NCI-H2171 (cell line): ENCODE results near the gene S100A8.

Experiments used
- DNase-seq: peaks from one replicate; lab custom pipeline; 2025; lab: John Stamatoyannopoulos, UW

The S100A8 gene

DNA sequence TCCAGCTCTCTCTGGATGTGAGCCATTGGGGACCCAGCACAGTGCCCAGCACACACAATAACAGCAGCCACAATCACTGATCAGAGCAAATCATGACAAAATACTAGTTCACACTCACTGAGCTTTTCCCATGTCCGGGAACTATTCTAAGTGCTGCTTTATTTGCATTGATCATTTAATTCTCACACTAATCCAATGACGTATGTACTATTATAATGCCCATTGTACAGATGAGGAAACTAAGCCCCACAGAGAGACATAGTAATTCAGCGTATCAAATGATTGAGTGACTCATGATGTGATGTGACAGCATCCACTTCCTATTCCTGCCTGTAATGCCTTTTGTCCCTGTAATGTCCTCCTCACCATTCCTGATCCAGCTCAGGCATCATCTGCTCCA lies 1.9 kb upstream of the S100A8 start:
- no peak for DNase-seq

DNA sequence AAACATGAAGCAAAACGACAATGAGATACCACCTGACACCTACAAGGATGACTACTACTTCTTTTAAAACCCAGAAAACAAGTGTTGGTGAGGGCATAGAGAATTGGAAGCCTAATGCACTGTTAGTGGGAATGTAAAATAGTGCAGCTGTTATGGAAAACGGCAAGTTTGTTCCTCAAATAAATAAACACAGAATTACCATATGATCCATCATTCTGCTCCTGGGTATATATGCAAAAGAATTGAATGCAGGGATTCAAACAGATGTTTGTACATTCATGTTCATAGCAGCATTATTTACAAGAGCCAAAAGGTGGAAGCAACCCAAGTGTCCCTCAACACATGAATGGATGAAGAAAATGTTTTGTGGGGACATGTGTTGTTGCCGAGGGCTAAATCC lies 1.4 kb upstream of the S100A8 start:
- DNase-seq = no peak

DNA sequence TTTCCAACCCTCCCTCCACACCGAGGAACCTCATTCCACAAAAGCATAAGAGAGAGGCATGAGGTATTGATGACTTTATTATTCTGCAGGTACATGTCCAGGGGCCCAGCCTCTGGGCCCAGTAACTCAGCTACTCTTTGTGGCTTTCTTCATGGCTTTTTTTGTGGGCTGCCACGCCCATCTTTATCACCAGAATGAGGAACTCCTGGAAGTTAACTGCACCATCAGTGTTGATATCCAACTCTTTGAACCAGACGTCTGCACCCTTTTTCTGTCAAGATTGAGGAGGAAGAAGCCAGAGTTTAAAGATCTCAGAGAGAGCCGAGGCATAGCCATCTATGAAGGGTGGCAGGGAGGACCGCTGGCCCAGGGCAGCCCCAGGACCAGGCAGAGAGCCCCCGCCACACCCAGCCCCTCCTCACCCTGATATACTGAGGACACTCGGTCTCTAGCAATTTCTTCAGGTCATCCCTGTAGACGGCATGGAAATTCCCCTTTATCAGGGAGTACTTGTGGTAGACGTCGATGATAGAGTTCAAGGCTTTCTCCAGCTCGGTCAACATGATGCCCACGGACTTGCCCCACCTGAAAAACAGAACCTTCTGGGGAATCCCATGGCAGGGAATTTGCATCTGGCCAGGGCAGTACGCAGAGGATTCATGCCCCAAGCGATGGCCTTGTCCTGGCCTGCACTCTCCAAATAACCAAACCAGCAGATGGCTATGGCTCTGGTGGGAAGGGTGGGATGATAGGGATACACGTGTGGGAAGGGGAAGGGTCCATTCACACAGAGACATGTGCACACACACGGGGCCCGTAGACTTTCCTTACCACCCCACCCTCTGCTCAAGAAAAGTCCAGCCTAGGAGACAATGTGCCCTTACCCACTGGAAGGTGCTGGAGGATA lies 647 bp downstream of the S100A8 start:
- no peak for DNase-seq

DNA sequence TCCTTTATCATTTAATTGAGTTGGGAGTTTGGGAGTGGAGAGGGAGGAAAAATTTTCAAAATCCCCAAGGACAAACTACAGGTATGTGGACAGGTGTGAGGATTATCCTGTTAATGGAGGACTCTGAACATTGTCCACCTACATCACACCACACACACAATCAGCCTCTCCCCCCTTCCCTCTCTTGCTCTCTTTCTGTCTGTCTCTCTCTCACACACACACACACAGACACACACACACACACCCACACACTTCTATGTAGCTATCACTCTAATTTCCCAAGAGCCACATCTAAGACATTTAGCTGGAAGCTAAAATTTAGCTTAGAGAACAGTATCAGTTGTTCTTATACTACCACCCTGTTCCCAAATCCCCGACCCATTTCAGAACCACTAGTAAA lies 1.5 kb downstream of the S100A8 start:
- no peak for DNase-seq

DNA sequence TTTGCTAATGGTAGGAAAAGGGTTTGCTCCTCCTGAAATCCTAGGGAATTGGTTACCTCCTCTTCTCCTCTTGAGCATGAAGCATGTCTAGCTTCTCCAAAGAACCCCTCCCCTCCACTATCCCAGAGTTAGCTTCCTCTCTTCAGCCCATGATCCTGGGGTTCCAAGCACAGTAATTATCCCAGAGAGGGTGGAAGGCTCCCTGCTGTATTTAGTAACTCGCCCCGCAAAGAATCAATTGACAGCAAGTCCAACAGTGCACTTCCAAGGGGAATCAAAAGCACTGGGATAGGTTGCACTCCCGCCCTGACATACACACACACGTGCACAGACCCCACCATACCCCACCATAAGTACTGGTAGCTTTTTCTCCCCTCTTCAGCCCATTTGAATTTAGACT lies 3.1 kb downstream of the S100A8 start:
- no peak for DNase-seq

DNA sequence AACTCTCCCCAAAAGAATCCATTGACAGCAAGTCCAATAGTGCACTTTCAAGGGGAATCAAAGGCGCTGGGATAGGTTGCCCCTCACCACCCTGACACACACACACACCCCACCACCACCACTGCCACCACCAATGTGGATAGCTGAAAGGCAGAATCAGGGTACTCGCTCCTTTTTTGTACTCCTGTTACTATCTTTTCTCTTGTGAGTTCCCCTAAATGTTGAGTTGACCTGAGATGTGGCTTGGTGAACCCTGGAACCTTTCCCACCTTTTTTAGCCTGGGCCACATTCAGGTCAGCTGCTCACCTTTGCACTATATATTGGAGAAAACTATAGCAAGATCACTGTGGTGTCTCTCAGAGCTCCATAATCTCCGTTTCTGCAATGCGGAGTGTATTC lies 3.9 kb downstream of the S100A8 start:
- DNase-seq = no peak

DNA sequence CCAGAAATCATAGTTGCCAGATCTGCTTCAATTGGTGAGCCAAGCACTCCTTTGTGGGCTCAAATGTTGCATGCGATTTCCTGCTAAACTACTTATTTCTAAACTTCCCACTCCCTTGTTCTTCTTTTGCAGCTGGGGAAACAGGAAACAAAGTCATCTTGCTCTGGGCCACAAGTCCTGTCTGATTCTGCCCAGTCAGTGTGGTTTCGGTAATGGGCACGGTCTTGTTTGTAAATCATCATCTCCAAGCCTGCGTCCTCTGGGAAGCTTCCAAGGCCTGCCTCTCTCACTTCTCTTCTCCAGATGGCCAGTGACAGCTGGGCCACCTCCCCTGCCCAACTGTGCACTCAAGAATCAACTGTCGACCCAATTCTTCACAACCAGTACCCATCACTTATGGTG lies 4.4 kb downstream of the S100A8 start:
- DNase-seq = no peak

DNA sequence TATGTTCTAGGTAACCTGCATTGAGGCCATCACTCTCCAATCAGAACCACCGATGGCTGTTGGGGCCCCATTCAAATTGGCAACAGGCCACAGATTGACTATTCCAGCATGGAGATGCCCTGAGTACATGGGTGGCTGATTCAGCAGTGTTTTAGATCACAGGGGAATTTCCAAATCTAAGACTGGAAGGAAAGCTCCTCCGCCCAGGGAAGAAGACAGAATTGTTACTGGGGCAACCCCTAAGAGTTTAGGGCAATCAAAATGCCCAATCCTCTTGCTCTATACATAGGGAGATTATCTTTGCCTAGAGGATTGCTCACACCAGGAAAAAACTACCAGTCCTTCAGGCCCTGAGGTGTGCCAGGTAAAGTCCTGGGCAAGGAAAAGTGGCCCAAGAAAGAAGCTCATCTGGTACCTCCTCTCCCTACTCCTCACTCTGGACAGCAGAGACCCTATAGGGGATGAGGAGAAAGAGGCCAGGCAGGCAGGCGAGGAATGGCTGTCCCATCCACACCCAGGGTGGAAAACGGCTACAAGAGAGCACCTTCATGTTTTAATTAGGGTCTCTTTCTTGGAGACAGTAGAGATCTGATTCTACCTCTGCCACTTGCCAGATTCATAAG lies 5.8 kb downstream of the S100A8 start:
- DNase-seq = no peak

DNA sequence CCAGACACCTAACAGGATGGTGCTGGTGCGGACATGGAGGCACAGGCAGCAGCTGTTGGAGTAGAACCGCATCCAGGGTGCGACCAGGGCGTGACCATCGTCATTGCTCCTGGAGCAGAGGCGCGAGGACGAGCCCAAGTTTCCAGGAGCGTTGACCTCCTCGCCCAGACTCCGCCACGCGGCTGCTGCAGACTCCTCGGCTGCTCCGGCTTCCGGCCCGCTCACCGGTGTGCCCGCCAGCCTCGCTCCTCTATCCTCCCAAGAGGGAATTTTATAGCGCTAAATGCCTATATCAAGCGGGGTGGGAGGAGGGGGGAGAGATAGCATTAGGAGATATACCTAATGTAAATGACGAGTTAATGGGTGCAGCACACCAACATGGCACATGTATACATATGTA lies 10.2 kb downstream of the S100A8 start:
- DNase-seq = no peak

DNA sequence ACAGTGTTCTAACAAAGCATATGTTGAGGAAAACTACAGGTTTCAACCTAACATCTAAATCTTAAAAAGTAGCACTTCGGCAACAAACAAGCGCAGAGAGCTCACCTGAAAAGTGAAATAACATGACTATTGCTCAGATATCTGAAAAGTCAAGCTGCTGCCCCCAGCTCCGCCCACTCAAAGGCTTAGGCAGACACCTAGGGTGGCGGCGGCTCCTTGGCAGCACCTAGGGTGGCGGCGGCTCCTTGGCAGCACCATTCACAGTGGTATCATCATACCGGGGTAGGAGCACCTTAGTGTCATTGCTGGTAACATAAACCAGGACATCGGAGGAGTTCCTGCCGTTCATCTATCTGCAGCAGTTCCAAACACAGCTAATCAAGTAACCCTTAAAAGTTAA lies 11.3 kb downstream of the S100A8 start:
- no peak for DNase-seq

DNA sequence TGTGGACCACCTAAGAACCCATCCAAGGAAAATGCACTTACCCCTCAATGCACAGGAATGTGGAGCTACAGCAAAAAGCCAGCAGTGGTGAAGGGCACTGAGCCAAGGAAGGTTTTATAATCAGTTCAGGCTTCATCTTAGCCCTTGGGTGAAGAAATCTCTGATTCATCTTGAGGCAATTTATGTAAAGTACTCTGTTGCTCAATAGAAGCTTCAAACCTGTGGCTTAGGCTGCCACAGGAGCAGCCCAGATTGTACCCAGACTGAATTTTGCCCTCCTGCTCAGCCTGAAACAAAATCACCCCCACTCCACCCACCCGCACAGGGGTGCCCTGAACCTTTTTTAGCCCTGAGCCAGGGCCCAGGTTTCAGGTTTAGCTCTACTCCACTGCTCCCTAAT lies 15.4 kb downstream of the S100A8 start, which contains the start of gene S100A12:
S100A12 (minus strand) TSS at position 111 of the 400 bp plus-strand sequence. CDS start 1,029 bp downstream, outside the sequence.
- DNase-seq = no peak

DNA sequence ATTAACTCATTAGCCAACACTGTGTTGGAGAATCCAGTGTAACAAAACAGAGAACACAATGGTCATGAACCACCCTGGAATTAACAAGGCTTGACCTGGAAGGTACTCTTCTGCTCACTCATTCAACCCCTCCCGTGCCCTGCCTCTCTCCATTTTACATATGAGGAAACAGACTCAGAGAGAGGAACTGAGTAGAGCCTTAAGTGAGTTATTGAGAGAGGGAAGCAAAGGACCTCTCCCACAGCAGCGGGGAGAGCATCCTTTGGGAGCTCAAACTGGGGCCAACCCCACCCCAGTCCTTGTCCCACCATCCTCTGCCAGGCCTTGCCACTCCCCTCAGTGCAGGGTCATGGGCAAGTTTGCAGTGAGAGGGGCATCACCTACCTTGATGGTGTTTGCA lies 16.8 kb downstream of the S100A8 start:
- DNase-seq = no peak

DNA sequence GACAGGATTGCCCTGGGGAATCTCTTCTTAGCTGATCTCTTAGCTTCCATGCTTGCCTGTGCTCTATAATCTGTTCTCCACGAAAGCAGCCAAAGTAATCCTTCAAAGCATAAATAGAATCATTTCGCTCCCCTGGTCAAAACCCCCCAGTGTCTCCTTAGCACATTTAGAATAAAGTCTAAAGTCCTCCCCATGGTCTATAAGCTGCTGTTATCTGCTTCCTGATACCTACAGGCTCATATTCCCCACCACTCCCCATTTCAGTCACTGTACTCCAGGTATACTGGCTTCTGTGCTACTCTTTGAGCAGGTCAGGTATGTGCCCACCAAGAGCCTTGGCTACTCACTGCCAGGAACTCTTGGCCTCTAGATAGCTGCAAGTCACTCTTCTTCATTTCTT lies 18.3 kb downstream of the S100A8 start:
- DNase-seq = no peak

DNA sequence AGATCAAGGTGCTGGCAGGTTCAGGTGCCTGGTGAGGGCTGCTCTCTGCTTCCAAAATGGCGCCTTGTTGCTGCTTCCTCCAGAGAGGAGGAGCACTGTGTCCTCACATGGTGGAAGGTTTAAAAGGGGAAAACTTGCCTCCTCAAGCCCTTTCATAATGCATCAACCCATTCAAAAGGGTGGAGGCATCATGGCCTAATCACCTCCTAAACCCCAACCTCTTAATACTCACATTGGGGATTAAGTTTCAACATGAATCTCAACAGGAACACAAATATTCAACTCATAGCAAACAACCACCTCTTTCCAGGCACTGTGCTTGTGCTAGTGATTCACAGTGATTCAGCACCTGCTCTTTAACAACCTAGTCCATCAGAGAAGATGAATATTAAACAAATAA lies 19.6 kb downstream of the S100A8 start:
- no peak for DNase-seq

DNA sequence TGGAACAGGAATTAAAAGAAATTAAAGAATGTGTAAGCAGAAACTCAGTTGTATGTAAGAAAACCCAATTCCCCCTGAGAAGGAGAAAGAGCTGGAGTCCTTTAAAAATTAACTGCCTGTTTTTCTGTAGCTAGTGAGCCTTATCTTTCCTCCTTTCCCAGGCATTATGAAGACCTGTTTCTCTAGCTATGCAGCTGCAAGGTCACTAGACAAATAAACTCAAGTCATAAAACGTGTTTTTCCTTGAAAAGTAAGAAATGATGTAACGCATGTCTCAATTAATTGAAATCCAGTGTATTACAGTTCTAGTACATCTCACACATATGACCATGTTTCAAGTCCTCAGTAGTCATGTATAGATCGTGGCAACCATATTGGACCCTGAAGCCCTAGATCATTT lies 20.7 kb downstream of the S100A8 start:
- DNase-seq = no peak

DNA sequence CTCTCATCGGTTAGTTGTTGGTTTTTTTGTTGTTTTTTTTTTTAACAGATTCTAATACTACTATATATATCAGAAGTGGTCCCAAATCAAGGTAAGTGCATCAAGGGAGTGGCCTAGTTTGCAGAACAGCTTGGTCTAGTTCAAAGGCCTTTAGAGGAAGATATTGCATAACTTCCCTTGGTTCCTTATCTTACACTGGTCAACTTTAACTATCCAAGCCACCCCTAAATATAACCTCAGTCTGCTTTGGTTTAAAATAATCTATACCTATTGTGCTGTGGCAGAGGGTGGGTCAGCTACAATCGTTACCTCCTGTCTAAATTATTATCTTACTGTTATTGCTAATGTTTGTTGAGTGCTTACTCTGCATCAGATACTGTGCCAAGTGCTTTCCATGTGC lies 22.4 kb downstream of the S100A8 start:
- no peak for DNase-seq

DNA sequence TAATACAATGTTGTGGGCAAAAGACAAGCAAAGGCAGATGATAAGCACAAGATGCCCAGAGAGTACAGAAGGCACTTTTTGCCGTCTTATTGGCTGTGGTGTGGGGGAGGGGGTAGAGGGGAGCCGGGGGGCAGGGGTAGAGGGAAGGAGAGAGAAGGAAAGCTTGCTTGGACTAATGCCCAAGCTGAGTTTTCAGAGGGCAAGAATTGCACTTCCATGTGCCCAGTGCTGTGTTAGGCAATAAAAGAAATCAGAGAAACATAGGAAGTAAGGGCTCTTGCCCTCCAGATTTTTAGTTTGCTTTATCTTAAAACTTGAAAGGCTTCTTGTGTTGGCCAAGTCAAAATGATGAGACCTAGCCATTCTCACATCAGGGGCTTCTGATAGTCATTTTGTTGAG lies 23.8 kb downstream of the S100A8 start:
- DNase-seq = no peak

DNA sequence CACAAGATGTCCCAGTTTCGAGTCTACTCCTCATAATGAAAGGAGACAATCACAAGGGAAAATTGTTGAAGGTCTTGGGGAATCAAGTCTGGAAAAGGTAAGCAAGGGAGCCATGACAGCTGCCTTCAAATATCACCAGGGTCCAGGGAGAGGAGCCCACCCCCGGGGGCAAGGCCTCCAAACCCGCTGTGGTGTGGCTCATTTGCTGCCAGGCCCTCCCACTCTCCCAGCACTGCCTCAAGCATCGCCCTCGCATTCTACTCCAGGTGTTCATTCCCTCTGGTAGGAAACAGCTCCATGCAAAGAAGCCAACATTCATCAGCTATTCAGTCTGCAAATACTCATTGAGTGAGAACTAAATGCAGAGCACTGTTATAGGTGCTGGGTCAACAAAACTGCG lies 24.6 kb downstream of the S100A8 start:
- DNase-seq = no peak

DNA sequence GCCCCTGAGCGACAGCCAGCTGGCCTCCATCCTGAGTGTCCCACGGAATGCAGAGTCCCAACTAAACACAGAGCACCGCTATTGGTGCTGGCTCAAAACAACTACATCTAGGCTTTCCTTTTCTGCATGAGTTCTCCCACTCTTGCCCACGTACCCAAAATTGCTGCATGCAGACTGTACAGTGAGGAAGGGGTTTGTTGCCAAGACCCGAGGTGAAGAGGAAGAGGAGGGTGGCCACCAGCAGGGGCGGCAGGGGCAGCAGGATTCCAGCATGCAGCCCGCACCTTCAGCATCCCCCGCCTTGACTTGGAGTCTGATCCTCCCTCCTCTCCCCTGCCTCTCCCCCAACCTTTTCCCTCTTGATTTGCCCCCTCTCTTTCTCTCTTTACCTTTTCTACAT lies 25.2 kb downstream of the S100A8 start:
- DNase-seq = no peak

DNA sequence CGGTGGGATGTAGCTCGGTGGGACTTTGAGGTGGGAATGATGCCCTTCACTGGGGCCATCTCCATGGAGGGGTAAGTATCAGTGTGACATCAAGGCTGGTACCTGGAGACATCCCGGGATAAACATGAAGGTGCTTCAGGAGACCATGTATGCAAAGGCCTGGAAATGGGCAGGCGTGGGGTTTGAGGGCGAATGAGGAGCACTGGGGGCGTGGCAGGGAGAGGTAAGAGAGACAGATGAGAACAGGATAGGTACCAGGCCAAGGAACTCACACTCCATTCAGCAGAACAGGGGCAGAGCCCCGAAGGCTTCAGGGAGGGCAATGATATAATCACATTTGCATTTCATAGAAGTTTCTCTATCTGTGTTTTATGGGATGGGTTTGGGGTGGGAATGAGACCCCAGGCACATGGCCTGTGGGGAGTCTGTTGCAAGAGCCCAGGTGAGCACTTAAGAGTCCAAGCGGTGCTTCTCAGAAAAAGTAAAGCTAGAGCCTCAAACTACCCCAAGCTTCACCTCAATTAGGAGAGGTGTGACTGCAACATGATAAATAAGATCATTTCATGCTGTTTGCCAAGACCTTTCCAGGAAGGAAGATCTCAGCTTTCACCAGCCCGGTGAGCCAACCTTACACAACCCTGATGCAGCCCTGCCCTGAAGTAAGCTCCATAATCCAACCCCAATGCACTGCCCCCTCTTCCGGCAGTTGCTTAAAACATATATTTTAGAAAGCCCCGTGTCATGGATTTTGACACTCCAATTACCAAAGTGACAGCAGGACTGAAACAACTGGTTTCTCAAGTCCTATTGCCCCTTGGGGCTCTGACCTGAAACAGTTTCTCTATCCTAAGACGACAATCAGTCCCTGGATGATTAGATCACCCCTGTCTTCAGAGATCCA lies 25.9 kb downstream of the S100A8 start:
- DNase-seq = no peak

DNA sequence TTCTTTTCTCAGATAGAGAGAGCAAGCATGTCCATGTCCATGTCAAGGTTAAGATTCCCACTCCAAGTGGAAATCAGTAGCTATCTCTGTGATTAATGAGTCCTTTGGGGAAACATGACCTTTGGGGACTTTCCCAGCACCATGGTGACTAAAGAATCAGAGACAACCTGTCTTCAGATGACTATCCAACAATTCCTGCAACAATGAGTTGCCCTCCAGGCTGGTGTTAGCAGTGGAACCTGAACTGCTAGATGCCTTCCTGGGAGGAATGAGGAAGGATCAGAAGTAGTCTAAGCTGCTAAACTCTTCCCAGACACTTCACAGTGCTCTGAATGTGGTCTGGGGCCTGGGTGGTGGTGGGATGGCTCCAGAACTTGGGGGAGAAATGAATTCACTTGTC lies 26.7 kb downstream of the S100A8 start:
- no peak for DNase-seq

DNA sequence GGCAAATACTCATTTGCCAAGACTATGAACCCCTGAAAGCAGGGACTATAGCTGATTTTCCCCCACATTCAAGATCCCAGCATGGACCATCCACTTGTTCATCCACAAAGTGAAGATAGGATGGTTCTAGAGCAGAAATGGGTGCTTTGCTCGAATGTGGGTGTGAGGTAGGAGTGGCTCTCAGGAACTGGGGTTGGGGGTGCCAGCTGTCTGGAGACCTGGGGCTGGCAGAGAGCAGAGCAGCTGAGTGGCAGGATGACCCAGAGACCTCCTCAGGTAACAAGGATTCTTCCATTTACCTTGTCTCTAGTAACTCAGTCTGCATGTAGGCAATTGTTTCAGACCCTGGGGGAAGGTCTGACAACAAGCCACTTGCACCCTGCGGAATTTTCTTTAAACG lies 27.2 kb downstream of the S100A8 start:
- DNase-seq = no peak
